ENCODE data around the gene CDC23.

DNA sequence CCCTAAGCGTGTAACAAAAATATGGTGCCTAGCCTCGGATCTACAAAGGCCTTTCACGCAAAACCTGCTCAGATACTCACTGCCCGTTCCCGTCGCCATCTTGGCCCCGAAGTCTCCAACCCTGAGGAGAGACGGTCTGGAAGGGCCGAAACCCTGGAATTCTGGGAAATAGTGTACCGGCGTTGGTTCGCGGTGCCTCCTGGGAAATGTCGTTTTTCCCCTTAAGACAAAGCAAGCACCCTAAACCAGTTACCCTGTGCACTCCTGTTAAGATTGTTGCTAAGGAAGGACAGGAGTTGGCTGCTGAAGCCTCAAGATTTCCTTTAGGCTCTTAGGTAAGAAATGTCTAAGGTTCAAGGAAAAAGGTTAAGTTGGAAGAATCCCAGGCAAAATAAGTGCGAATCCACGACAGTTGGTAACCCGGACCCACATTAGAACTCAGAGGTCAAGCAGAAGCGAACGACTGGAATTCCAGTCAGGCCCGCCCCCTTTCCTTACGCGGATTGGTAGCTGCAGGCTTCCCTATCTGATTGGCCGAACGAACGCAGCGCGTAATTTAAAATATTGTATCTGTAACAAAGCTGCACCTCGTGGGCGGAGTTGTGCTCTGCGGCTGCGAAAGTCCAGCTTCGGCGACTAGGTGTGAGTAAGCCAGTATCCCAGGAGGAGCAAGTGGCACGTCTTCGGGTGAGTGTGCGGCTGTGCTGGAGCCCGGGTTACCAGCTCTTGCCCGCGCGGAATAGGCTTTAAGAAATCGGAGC lies 34.4 kb downstream of the CDC23 start, which contains the start of the genes BRD8 and KIF20A:
- TF ChIP-seq, protein P1, sequence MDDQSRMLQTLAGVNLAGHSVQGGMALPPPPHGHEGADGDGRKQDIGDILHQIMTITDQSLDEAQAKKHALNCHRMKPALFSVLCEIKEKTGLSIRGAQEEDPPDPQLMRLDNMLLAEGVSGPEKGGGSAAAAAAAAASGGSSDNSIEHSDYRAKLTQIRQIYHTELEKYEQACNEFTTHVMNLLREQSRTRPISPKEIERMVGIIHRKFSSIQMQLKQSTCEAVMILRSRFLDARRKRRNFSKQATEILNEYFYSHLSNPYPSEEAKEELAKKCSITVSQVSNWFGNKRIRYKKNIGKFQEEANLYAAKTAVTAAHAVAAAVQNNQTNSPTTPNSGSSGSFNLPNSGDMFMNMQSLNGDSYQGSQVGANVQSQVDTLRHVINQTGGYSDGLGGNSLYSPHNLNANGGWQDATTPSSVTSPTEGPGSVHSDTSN (IDR thresholded peaks at IDR 0.05; ENCODE audit: insufficient replicate concordance, low read depth, low read length), result no peak
- TF ChIP-seq CHD4 (IDR thresholded peaks at IDR 0.05), result no peak
- no peak for TF ChIP-seq ZZZ3 (IDR thresholded peaks at IDR 0.05; ENCODE audit: control insufficient read depth, insufficient read length, low read depth)
